ENCODE data around the gene CDKN2B. TPM values are rescaled to one million over a fixed set of nuclear protein-coding genes. Genes with fewer than 3 reads are reported as not detected.

The CDKN2B gene
- total RNA-seq, 1 experiment from 2014 or later: 9.8 TPM

- RAD21 ChIA-PET (ENCODE audit: low non-redundant PET in 1 of 2, low total read pairs in 2 of 2, uncharacterized antibody in 2 of 2, unreplicated experiment in 2 of 2): no interaction called here
- Histone ChIP-seq H3K9me2 (ENCODE audit: insufficient read depth) (no peaks in the 10 kb centered on the region), H3K4me2 (ENCODE audit: low read length) (peak overlapping the region; percentile 77), H3K9me3 (ENCODE audit: control insufficient read depth in 1 of 2, insufficient read depth in 1 of 2, low read depth in 1 of 2, low read length in 2 of 2) (no peaks in the 10 kb centered on the region), H3K27me3 (ENCODE audit: insufficient read depth, low read length) (no peaks in the 10 kb centered on the region), H3K4me1 (ENCODE audit: control insufficient read depth in 1 of 2, insufficient read depth in 2 of 2, low read length in 2 of 2) (peaks cover 4 to 19% of the 10 kb centered on the region in 2 experiments; a peak in 3 of 4 replicates), H2AFZ (ENCODE audit: low read depth, low read length, poor library complexity, severe bottlenecking) (no peak overlapping the region), H3K9ac (ENCODE audit: low read length) (peak overlapping the region; percentile 78), H3K4me3 (replicated peaks in 1 of 2; ENCODE audit: low read depth in 1 of 2, low read length in 2 of 2) (peak overlapping the region; percentile 79 to 81), H3K27ac (ENCODE audit: low read depth, low read length) (peak overlapping the region; percentile 89), H3K36me3 (ENCODE audit: control insufficient read depth in 1 of 2, insufficient read depth in 2 of 2, low read length in 2 of 2) (no peaks in the 10 kb centered on the region), H3K79me2 (ENCODE audit: insufficient read depth, low read length) (peaks cover 76% of the 10 kb centered on the region), H4K20me1 (ENCODE audit: insufficient read depth) (no peaks in the 10 kb centered on the region)
- TF ChIP-seq SP1 (IDR thresholded peaks at IDR 0.05; ENCODE audit: low read depth) (no peak), ZFX (IDR thresholded peaks at IDR 0.05) (no peak; the same call in 1 of the 2 replicates), TCF7L2 (IDR thresholded peaks at IDR 0.05; ENCODE audit: borderline replicate concordance, extremely low read depth, insufficient read depth, insufficient read length) (no peak), EZH2phosphoT487 (IDR thresholded peaks at IDR 0.05; ENCODE audit: borderline replicate concordance) (no peak)
- CTCF ChIA-PET: interaction anchor here (2.4 kb wide), 1 partner anchor 15 kb away, joined by 11 read pairs; the partner anchor contains the start of gene CDKN2B
- no peak for ATAC-seq
- POLR2A ChIA-PET: interaction anchor here (0.8 kb wide), 1 partner anchor 16 kb away, joined by 3 read pairs; the partner anchor contains the start of gene CDKN2B
- DNase-seq (ENCODE audit: low read depth, low spot score): no peak
- BruUV-seq (replicated peaks): no TSS peak
- intact Hi-C loops (cut with micrococcal nuclease): no loop called here
Measured at GRCh38 chr9:21993007-21993406, 16.1 kb downstream of the CDKN2B start.

GRCh38 chr9:21991072-21991959, 17.8 kb downstream of the CDKN2B start:
- Histone ChIP-seq H3K27ac (ENCODE audit: low read depth, low read length) (no peak overlapping the region), H3K27me3 (ENCODE audit: insufficient read depth, low read length) (no peaks in the 10 kb centered on the region), H3K4me1 (ENCODE audit: control insufficient read depth in 1 of 2, insufficient read depth in 2 of 2, low read length in 2 of 2) (peaks cover 4 to 13% of the 10 kb centered on the region in 2 experiments; a peak in 3 of 4 replicates), H2AFZ (ENCODE audit: low read depth, low read length, poor library complexity, severe bottlenecking) (no peak overlapping the region), H3K4me2 (ENCODE audit: low read length) (no peak overlapping the region), H4K20me1 (ENCODE audit: insufficient read depth) (no peaks in the 10 kb centered on the region), H3K9me3 (ENCODE audit: control insufficient read depth in 1 of 2, insufficient read depth in 1 of 2, low read depth in 1 of 2, low read length in 2 of 2) (no peaks in the 10 kb centered on the region), H3K9ac (ENCODE audit: low read length) (no peak overlapping the region), H3K4me3 (replicated peaks in 1 of 2; ENCODE audit: low read depth in 1 of 2, low read length in 2 of 2) (no peak overlapping the region), H3K36me3 (ENCODE audit: control insufficient read depth in 1 of 2, insufficient read depth in 2 of 2, low read length in 2 of 2) (no peaks in the 10 kb centered on the region), H3K79me2 (ENCODE audit: insufficient read depth, low read length) (peaks cover 66% of the 10 kb centered on the region), H3K9me2 (ENCODE audit: insufficient read depth) (no peaks in the 10 kb centered on the region)
- ATAC-seq (no peak), DNase-seq (ENCODE audit: low read depth, low spot score) (no peak)
- intact Hi-C loops (cut with micrococcal nuclease): no loop called here
- ChIA-PET RAD21 (ENCODE audit: low non-redundant PET in 1 of 2, low total read pairs in 2 of 2, uncharacterized antibody in 2 of 2, unreplicated experiment in 2 of 2) (no interaction called here), CTCF (interaction anchor here (1.4 to 2.4 kb wide), 2 partner anchors 17 to 178 kb away, joined by 4 to 11 read pairs; partner anchors contain the start of gene CDKN2B), POLR2A (no interaction called here)
- no peak for TF ChIP-seq POLR2A (IDR thresholded peaks at IDR 0.05; ENCODE audit: borderline replicate concordance, extremely low read depth, insufficient read depth, insufficient read length)
- TF ChIP-seq JUND (IDR thresholded peaks at IDR 0.05): no peak
- no peak for TF ChIP-seq EGR1 (IDR thresholded peaks at IDR 0.05; ENCODE audit: low read depth)
- no peak for TF ChIP-seq SRF (IDR thresholded peaks at IDR 0.05; ENCODE audit: low read depth)
- no peak for TF ChIP-seq ZFX (IDR thresholded peaks at IDR 0.05)
- TF ChIP-seq FOSL1 (IDR thresholded peaks at IDR 0.05; ENCODE audit: low read depth): no peak
- no peak for TF ChIP-seq ELF1 (IDR thresholded peaks at IDR 0.05; ENCODE audit: borderline replicate concordance, low read depth)
- TF ChIP-seq EZH2phosphoT487 (IDR thresholded peaks at IDR 0.05; ENCODE audit: borderline replicate concordance): no peak
- TF ChIP-seq CBX3 (IDR thresholded peaks at IDR 0.05; ENCODE audit: low read depth): no peak
- no TSS peak for BruUV-seq (replicated peaks)
